ENCODE data around the gene LTBP1.

LTBP1 gene

GRCh38 chr2:33272001-33272400 lies 325.2 kb downstream of the LTBP1 start:
- TF ChIP-seq CTCF (IDR thresholded peaks at IDR 0.05; ENCODE audit: borderline replicate concordance, control extremely low read depth, extremely low read depth, insufficient read depth, missing control alignments), result no peak
- peak; percentile 57 for DNase-seq (ENCODE audit: low spot score)
- in situ Hi-C loops (cut with MboI; ENCODE audit: low sequenced_read_pairs, unreplicated experiment), result no loop called here

GRCh38 chr2:33273479-33273878 lies 326.7 kb downstream of the LTBP1 start:
- no peak for DNase-seq (ENCODE audit: low spot score)
- in situ Hi-C loops (cut with MboI; ENCODE audit: low sequenced_read_pairs, unreplicated experiment), result no loop called here
- no peak for TF ChIP-seq CTCF (IDR thresholded peaks at IDR 0.05; ENCODE audit: borderline replicate concordance, control extremely low read depth, extremely low read depth, insufficient read depth, missing control alignments)

- no peak for TF ChIP-seq CTCF (IDR thresholded peaks at IDR 0.05; ENCODE audit: borderline replicate concordance, control extremely low read depth, extremely low read depth, insufficient read depth, missing control alignments)
- in situ Hi-C loops (cut with MboI; ENCODE audit: low sequenced_read_pairs, unreplicated experiment), result no loop called here
- DNase-seq (ENCODE audit: low spot score), result no peak
These were observed 327.8 kb downstream of the LTBP1 start for GRCh38 chr2:33274524-33274923.

GRCh38 chr2:33275689-33276444 lies 329.1 kb downstream of the LTBP1 start:
- no peak for TF ChIP-seq CTCF (IDR thresholded peaks at IDR 0.05; ENCODE audit: borderline replicate concordance, control extremely low read depth, extremely low read depth, insufficient read depth, missing control alignments)
- DNase-seq (ENCODE audit: low spot score), result no peak
- in situ Hi-C loops (cut with MboI; ENCODE audit: low sequenced_read_pairs, unreplicated experiment), result no loop called here

- no peak for DNase-seq (ENCODE audit: low spot score)
These were observed 330.3 kb downstream of the LTBP1 start for GRCh38 chr2:33277002-33277426.

GRCh38 chr2:33278245-33278943 lies 331.6 kb downstream of the LTBP1 start:
- TF ChIP-seq CTCF (IDR thresholded peaks at IDR 0.05; ENCODE audit: borderline replicate concordance, control extremely low read depth, extremely low read depth, insufficient read depth, missing control alignments), result no peak
- DNase-seq (ENCODE audit: low spot score), result no peak
- in situ Hi-C loops (cut with MboI; ENCODE audit: low sequenced_read_pairs, unreplicated experiment), result no loop called here

More at GRCh38 chr2:33277002-33277426, 330.3 kb downstream of the LTBP1 start:
- in situ Hi-C loops (cut with MboI; ENCODE audit: low sequenced_read_pairs, unreplicated experiment), result no loop called here
- no peak for TF ChIP-seq CTCF (IDR thresholded peaks at IDR 0.05; ENCODE audit: borderline replicate concordance, control extremely low read depth, extremely low read depth, insufficient read depth, missing control alignments)

Measured in GM13976 (cell line).